Neutrophil (primary cell): ENCODE measurements around the gene EVC.

Experiments
- H3K27ac ChIP-seq: fragments of 200-600 bp; sonication (generic); 2 replicates; pipeline ENCODE4 v1.5.1; 2016; ENCODE audit warnings: mild to moderate bottlenecking, moderate library complexity
- H3K27me3 ChIP-seq: fragments of 200-600 bp; sonication (generic); 2 replicates; pipeline ENCODE4 v1.6.0; 2016; ENCODE audit warnings: mild to moderate bottlenecking
- H3K36me3 ChIP-seq: fragments of 200-600 bp; sonication (generic); 2 replicates; pipeline ENCODE4 v1.5.1; 2017
- H3K4me1 ChIP-seq, 2 experiments: fragments of 200-600 bp in 1 of 2; sonication (generic) in 1 of 2; 1 replicate in 1 of 2; 2 replicates in 1 of 2; pipeline versions ENCODE4 v1.5.1 to v1.6.1; 2013 to 2016; ENCODE audit warnings: low read depth in 1 of 2, low read length in 1 of 2, mild to moderate bottlenecking in 1 of 2, moderate library complexity in 1 of 2; ENCODE audit not compliant: control insufficient read depth in 1 of 2, insufficient read depth in 1 of 2
- H3K4me3 ChIP-seq, 2 experiments: fragments of 200-600 bp in 1 of 2; sonication (generic) in 1 of 2; 1 replicate in 1 of 2; 2 replicates in 1 of 2; pipeline ENCODE4 v1.5.1; 2013 to 2016; ENCODE audit warnings: low read depth in 1 of 2, low read length in 1 of 2, mild to moderate bottlenecking in 1 of 2, moderate library complexity in 1 of 2
- H3K9me3 ChIP-seq: fragments of 200-600 bp; sonication (generic); 2 replicates; pipeline ENCODE4 v1.5.1; 2016
- CTCF ChIP-seq: fragments of 200-600 bp; sonication (generic); IDR thresholded peaks from 2 replicates; pipeline ENCODE4 v1.5.1; 2016; ENCODE audit warnings: antibody characterized with exemption

Gene EVC

GRCh38 chr4:5758741-5759140, 47.7 kb downstream of the EVC start:
- H3K4me1 ChIP-seq, result no peaks in the 10 kb centered on the region
- H3K27ac ChIP-seq, result no peak overlapping the region
- H3K4me3 ChIP-seq, result no peak overlapping the region
- no peaks in the 10 kb centered on the region for H3K9me3 ChIP-seq
- TF ChIP-seq CTCF, result no peak
- H3K36me3 ChIP-seq, result no peaks in the 10 kb centered on the region
- no peaks in the 10 kb centered on the region for H3K27me3 ChIP-seq

GRCh38 chr4:5759236-5760075, 48.5 kb downstream of the EVC start:
- no peak for TF ChIP-seq CTCF
- no peaks in the 10 kb centered on the region for H3K36me3 ChIP-seq
- H3K27ac ChIP-seq, result no peak overlapping the region
- no peaks in the 10 kb centered on the region for H3K4me1 ChIP-seq
- H3K9me3 ChIP-seq, result no peaks in the 10 kb centered on the region
- no peaks in the 10 kb centered on the region for H3K27me3 ChIP-seq
- H3K4me3 ChIP-seq, result no peak overlapping the region

- TF ChIP-seq CTCF, result no peak
- Histone ChIP-seq H3K4me1 (no peaks in the 10 kb centered on the region), H3K36me3 (no peaks in the 10 kb centered on the region), H3K27me3 (no peaks in the 10 kb centered on the region), H3K4me3 (no peak overlapping the region), H3K9me3 (no peaks in the 10 kb centered on the region), H3K27ac (no peak overlapping the region)
These were observed 49.2 kb downstream of the EVC start for GRCh38 chr4:5760246-5760645.

GRCh38 chr4:5760936-5761480, 50.0 kb downstream of the EVC start:
- no peak for TF ChIP-seq CTCF
- Histone ChIP-seq H3K4me1 (no peaks in the 10 kb centered on the region), H3K27me3 (no peaks in the 10 kb centered on the region), H3K27ac (no peak overlapping the region), H3K9me3 (no peaks in the 10 kb centered on the region), H3K36me3 (no peaks in the 10 kb centered on the region), H3K4me3 (no peak overlapping the region)

GRCh38 chr4:5770051-5770450, 59.0 kb downstream of the EVC start:
- H3K9me3 ChIP-seq, result no peaks in the 10 kb centered on the region
- no peaks in the 10 kb centered on the region for H3K4me1 ChIP-seq
- H3K27me3 ChIP-seq, result no peaks in the 10 kb centered on the region
- no peaks in the 10 kb centered on the region for H3K36me3 ChIP-seq
- no peak for TF ChIP-seq CTCF
- no peak overlapping the region for H3K4me3 ChIP-seq
- no peak overlapping the region for H3K27ac ChIP-seq
